ENCODE data around the gene PRKAG2.

DNA sequence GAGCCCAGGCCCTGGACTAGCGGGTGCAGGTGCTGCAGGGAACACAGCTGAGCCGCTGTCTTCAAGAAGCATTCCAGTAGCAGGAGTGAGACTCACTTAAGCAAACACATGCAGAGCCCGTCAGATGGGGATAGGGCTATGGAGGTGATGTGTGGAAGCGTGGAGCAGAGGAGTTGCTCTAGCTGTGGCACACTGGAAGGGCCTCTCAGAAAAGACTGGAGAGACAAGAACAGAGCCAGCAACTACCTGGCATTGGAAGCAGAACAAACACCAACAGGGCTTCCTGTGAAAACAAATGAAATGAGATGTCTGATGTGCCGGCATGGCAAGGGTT lies 41.6 kb upstream of the PRKAG2 start:
- TF ChIP-seq CTCF (IDR thresholded peaks at IDR 0.05; ENCODE audit: low read length) (no peak), EZH2 (IDR thresholded peaks at IDR 0.05; ENCODE audit: borderline replicate concordance, low read length) (no peak)

Data from OCI-LY1 (cell line).